ENCODE results near the gene LTO1.
"Not testable (repeated sequence)": the region's sequence is repeated elsewhere in the genome, so short reads cannot be mapped to it uniquely, and the experiment has no call there.

- not testable (repeated sequence) for TF ChIP-seq POLR2A (IDR thresholded peaks at IDR 0.05; ENCODE audit: low read length); POLR2AphosphoS2 (conservative IDR thresholded peaks at IDR 0.05; ENCODE audit: low read length); MAZ (IDR thresholded peaks at IDR 0.05; ENCODE audit: borderline replicate concordance, low read depth, low read length); ELK1 (IDR thresholded peaks at IDR 0.05; ENCODE audit: low read depth, low read length); RFX5 (IDR thresholded peaks at IDR 0.05); HDAC2 (IDR thresholded peaks at IDR 0.05); FOSL2 (IDR thresholded peaks at IDR 0.05); FOSL2 (CRISPR knock-in tag; IDR thresholded peaks at IDR 0.05); EP300 (IDR thresholded peaks at IDR 0.05); BHLHE40 (IDR thresholded peaks at IDR 0.05; ENCODE audit: low read depth, low read length)
- TF ChIP-seq, protein P1, sequence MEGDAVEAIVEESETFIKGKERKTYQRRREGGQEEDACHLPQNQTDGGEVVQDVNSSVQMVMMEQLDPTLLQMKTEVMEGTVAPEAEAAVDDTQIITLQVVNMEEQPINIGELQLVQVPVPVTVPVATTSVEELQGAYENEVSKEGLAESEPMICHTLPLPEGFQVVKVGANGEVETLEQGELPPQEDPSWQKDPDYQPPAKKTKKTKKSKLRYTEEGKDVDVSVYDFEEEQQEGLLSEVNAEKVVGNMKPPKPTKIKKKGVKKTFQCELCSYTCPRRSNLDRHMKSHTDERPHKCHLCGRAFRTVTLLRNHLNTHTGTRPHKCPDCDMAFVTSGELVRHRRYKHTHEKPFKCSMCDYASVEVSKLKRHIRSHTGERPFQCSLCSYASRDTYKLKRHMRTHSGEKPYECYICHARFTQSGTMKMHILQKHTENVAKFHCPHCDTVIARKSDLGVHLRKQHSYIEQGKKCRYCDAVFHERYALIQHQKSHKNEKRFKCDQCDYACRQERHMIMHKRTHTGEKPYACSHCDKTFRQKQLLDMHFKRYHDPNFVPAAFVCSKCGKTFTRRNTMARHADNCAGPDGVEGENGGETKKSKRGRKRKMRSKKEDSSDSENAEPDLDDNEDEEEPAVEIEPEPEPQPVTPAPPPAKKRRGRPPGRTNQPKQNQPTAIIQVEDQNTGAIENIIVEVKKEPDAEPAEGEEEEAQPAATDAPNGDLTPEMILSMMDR (IDR thresholded peaks at IDR 0.05) = not testable (repeated sequence)
Measured at GRCh38 chr11:69695995-69696394, 20.8 kb upstream of the LTO1 start.

Data from A549 (cell line).